ENCODE results near the gene MEA1.
"Not testable (repeated sequence)": the region's sequence is repeated elsewhere in the genome, so short reads cannot be mapped to it uniquely, and the experiment has no call there.

The MEA1 gene

GRCh38 chr6:43013843-43014433 is at the start of gene MEA1, which contains the start of gene KLHDC3:
MEA1 (minus strand) TSS chr6:43013946; CDS start chr6:43013813, 133 bp downstream.
KLHDC3 (plus strand) TSS chr6:43014249; CDS start chr6:43017193, 2,944 bp downstream.
- peak; percentile 100 for DNase-seq (ENCODE audit: low read depth)

DNA sequence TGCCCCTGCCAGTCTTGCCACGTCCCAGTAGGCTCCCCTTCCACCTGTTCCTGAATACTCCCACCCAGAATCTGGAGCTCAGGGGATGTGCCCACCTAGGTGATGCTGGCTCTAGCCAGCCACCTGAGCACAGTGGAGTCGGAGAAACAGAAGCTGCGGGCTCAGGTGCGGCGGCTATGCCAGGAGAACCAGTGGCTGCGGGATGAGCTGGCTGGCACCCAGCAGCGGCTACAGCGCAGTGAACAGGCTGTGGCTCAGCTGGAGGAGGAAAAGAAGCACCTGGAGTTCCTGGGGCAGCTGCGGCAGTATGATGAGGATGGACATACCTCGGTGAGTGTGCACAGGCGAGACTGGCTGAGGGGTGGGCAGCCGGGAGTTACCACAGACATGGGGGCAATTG is 49.1 kb upstream of the MEA1 start:
- no peak for DNase-seq (ENCODE audit: low read depth)

DNA sequence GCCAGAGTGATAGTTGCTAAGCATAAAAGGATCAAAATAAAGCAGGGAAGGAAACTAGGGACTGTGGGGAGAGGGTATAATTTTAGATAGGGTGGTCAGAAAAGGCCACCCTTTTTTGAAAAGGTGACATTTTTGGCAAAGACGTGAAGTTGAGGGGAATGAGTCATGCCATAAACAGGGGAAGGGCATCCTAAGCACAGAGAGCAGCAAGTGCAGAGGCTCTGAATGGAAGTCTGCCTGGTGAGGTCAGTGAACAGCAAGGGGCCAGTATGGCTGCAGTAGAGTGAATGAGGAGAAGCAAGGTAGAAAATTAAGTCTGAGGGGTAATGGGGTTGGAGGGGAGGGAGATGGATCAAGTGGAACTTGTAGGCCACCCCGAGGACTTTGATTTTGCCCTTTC is 48.1 kb upstream of the MEA1 start:
- DNase-seq (ENCODE audit: low read depth) = peak; percentile 30

DNA sequence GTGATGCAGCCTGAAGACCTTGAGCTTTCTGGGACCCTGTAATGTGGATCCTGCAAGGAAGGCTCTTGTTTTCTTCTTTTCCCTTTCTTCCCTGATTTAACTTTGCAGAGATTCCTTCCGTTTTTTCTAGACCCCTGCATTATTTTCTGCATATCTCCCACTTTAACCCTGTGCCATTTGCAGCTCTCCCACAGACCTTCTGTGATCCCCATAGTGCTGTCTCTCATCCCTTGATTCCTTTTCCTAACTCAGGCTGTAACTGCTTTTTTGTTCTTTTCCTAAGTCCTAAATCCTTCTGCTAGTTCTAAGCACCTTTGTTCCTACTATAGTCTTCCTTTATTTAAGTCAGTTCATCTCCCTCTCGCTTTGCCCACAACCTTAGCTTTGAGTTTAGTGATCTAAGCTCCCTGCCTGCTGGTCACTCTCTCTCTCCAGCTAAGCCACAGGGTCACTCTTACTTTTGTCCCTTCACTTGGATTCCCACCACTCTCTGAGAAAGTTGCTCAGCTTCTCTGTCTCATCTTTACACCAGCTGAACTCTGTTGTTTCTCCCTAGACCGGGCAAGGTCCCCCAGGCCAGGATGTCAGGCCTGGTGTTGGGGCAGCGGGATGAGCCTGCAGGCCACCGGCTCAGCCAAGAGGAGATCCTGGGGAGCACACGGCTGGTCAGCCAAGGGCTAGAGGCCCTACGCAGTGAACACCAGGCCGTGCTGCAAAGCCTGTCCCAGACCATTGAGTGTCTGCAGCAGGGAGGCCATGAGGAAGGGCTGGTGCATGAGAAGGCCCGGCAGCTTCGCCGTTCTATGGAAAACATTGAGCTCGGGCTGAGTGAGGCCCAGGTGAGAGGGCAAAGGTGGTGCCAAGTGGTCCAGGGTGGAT is 47.2 kb upstream of the MEA1 start:
- DNase-seq (ENCODE audit: low read depth) = no peak

DNA sequence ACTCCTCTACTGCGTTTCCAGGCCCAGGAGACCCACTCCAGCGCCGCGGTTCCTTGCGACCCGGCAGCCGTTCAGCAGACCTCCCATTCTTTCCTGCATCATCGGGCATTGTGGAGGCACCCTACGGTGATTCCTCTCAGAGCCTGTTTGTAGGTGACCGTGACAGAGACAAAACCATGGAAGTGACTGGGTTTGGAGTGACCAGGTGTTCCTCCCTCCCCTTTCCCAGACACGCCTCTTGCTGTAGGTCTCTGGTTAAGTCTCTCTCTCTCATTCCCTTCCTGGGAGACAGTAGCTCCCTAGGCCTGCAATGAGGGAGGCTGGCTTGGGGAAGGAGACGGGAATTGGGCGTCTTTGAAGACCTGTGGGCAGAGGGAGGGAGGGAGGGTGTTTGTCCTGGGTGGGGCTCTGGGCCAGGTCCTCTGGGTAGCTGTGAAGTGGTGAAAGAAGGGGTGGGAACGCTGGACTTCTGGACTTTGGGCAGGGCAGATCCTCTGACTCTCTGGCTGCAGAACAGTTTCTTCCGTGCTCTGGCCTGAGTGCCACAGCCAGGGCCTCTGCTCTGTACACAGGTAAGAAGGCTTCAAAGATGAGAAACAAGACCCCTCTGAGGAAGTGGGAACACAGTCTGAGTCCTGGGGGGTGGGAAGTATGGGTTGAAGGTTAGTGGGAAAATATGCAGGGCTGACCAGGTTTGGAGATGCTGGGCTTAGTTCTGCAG is 46.4 kb upstream of the MEA1 start:
- no peak for DNase-seq (ENCODE audit: low read depth)

DNA sequence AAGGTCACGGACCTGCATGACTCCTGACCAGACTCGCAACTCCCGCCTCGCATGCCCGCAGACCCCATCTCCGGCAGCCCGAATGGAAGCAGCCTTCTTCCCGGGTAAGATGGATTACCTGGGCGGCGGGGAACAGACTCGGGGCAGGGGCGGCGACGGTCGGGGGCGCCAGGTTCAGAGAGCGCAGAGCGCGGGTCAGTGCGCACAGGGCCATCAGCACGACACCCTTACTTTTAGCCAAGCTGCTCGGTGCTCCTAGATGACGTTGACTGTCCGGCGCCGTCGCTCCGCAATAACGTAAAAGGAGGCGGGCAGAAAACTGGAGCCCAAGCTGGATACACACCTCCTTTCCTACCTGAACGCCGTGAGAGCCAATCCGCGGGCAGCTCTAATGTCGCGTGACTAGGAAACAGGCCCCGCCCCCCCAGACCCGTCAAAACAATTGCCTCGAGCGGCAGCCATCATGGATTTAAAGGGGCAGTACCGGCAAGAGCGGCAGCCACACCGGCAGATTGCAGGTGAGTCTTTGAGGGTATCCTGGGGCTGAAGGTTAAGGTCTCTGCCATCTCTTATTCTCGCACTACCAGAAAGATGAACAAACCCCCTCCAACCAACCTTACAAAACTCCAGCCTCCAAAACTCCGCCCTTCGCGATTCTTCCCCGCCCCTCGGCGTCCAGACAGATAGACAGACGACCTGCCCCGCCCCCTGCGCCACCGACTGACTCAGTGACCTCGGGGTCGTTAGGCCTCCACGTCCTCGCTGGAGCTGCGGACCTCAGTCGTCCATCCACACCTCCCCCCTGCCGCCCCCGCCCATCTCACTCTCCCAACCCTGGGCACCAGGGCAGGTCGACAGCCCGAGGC is 45.7 kb upstream of the MEA1 start, which contains the start of the genes KLC4 and MRPL2:
TSS of gene KLC4 (plus strand) at position 464 of the 866 bp plus-strand sequence. CDS start 1,705 bp downstream, outside the sequence.
TSS of gene MRPL2 (minus strand) at position 267 of the 866 bp plus-strand sequence. CDS start at position 214, 53 bp downstream.
- peak; percentile 100 for DNase-seq (ENCODE audit: low read depth)

- peak; percentile 51 for DNase-seq (ENCODE audit: low read depth)
These were observed 44.8 kb upstream of the MEA1 start for GRCh38 chr6:43058531-43058930.

- DNase-seq (ENCODE audit: low read depth) = no peak
These were observed 42.2 kb upstream of the MEA1 start for GRCh38 chr6:43055966-43056365.

- DNase-seq (ENCODE audit: low read depth) = no peak
These were observed 40.6 kb upstream of the MEA1 start for GRCh38 chr6:43054206-43054943.

DNA sequence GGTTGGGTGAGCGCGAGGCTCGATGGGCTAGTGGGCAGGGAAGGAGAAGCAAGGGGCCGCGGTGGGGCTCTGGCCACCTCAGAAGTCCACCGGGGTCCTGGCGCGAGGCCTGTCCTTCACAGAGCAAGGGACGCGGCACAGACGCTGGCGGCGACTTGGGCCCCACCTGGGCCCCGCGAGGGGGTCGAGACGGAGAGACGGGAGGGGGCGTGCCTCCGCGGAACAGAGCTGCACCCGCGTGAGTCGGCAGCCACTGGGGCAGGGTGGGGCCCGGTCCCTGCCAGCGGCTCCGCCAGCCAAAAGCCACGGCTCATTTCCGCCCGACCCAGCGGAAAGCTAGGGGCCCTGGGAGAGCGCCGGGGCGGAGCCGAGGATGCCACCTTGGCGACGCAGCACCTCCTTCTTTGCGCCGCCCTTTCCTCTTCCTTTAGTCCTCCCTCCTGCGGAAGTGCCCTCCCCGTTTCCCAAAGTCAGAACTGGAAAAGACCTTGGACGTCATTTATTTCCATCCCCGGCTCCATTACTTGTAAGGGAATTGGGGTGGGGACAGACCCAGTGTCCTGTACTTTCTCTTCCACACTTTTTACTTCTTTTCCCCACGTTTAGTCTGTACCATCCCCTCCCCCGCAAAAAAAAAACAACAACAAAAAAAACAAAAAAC is 39.9 kb upstream of the MEA1 start, which contains the start of gene CUL7:
TSS of gene CUL7 (minus strand) at position 307 of the 661 bp plus-strand sequence. CDS start 1,063 bp downstream, outside the sequence.
- DNase-seq (ENCODE audit: low read depth) = peak; percentile 98

GRCh38 chr6:43052842-43053544 is 39.2 kb upstream of the MEA1 start:
- peak; percentile 49 for DNase-seq (ENCODE audit: low read depth)

DNA sequence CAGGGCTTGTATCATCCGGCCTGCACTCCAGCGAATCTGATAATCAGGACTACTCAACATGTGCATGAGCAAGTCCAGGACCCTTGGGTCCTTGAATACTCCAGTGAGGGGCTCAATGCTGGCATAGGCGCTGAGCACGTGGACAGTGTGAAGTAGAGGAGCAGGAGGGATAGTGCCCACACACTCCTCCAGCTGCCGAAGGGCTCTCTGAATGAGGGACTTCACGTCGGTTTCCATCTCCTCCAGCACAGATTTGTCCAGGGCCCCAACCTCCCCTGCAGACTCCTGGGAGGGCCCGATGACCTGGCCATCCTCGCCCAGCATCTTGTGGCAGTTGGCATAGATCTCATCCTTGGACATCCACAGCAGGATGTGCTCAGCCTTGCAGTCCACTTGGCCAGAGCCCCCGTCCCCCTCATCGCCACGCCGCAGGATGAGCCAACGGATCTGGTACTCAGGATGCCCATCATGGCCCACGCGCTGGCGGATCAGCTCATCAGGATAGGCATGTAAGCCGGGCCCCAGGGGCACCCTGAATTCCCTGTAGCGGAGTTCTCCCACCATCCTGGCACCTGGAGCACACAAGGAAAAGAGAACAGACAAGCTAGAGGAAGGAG is 38.6 kb upstream of the MEA1 start:
- DNase-seq (ENCODE audit: low read depth) = no peak

DNA sequence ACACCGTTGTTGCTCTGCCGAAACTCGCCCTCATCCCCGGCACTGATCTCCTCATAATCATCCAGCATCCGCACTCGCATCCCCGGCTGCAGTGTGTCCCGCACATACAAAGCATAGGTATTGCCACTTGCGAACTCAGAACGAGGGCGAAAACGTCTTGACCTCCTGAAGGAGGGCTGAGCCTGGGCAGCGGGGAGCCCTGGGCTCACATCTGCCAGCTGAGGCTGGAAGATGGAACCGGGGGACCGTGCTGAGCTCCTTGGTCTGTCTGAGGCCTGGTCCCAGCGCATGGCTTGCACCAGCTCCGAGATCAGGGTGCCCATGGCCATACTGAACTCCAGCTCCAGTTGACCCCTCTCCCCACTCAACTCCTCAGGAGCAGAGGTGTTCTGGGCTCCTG is 37.2 kb upstream of the MEA1 start:
- DNase-seq (ENCODE audit: low read depth) = no peak

GRCh38 chr6:43047998-43048397 is 34.3 kb upstream of the MEA1 start:
- DNase-seq (ENCODE audit: low read depth) = no peak

- no peak for DNase-seq (ENCODE audit: low read depth)
These were observed 31.7 kb upstream of the MEA1 start for GRCh38 chr6:43045371-43045930.

DNA sequence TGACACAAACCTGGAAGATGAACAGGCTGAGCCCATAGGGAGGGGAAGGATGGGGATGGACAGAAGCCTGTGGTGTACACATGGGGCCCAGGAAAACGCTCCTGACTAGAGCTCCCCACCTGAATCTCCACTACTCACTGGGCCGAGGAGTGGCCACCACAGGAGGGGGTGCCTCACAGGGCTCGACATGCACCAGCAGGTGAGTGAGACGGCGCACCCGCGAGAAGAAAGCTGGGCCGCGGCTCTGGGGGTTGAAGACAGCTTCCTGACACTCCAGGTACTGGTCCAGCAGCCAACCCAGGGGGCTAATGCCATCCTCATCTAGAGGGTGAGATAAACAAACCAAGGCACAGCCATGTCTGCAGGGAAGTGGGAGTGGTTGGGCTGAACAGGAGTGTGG is 29.6 kb upstream of the MEA1 start:
- DNase-seq (ENCODE audit: low read depth) = no peak

GRCh38 chr6:43041475-43041874 is 27.7 kb upstream of the MEA1 start:
- DNase-seq (ENCODE audit: low read depth) = not testable (repeated sequence)

GRCh38 chr6:43040542-43041257 is 27.0 kb upstream of the MEA1 start:
- DNase-seq (ENCODE audit: low read depth) = no peak

Data from ELR (cell line).